Upper lobe of left lung (tissue), 6 donors: ENCODE data around the gene BBIP1. TPM values are rescaled to one million over a fixed set of nuclear protein-coding genes. Genes with fewer than 3 reads are reported as not detected.

Source experiments
- ATAC-seq, 2 donors: fragments of 200-7000 bp; cut with Tn5 transposase; one replicate each; pipeline ENCODE4 v1.9.1; 2022; ENCODE audit warnings: mild to moderate bottlenecking in 2 of 2, moderate library complexity in 2 of 2; ENCODE audit not compliant: low FRiP score in 2 of 2
- DNase-seq, 2 donors: peaks; one replicate each; pipeline ENCODE4 v3.0.0-alpha.2; 2019 to 2020
- H3K27ac ChIP-seq, 4 donors: fragments of 200-600 bp; sonication (generic); one replicate each; pipeline ENCODE4 v1.5.1; 2016 to 2019
- H3K27me3 ChIP-seq, 4 donors: fragments of 200-600 bp; sonication (generic); one replicate each; pipeline ENCODE4 v1.5.1; 2017 to 2019
- H3K36me3 ChIP-seq, 4 donors: fragments of 200-600 bp; sonication (generic); one replicate each; pipeline ENCODE4 v1.5.1; 2016 to 2019
- H3K4me1 ChIP-seq, 4 donors: fragments of 200-600 bp; sonication (generic); one replicate each; pipeline ENCODE4 v1.5.1; 2018 to 2019
- H3K4me3 ChIP-seq, 4 donors: fragments of 200-600 bp; sonication (generic); one replicate each; pipeline ENCODE4 v1.5.1; 2017 to 2019; ENCODE audit warnings: mild to moderate bottlenecking in 2 of 4, moderate library complexity in 1 of 4
- H3K9me3 ChIP-seq, 4 donors: fragments of 200-600 bp; sonication (generic); one replicate each; pipeline ENCODE4 v1.5.1; 2018 to 2019
- CTCF ChIP-seq, 6 experiments: fragments of 450-650 bp in 4 of 6; fragments of 200-600 bp in 2 of 6; sonication (generic) in 2 of 6; IDR thresholded peaks; one replicate each; pipeline ENCODE4 v1.5.1; 2016 to 2019; ENCODE audit warnings: antibody characterized with exemption in 6 of 6
- EP300 ChIP-seq, 4 donors: sonication (generic); formaldehyde crosslinking; IDR thresholded peaks; one replicate each; pipeline ENCODE4 v1.5.1; 2017; ENCODE audit warnings: antibody characterized with exemption in 4 of 4, control low read depth in 2 of 4
- POLR2A ChIP-seq, 4 donors: fragments of 450-650 bp; IDR thresholded peaks; one replicate each; pipeline ENCODE4 v1.5.1; 2016 to 2017; ENCODE audit warnings: antibody characterized with exemption in 4 of 4, mild to moderate bottlenecking in 2 of 4
- POLR2AphosphoS5 ChIP-seq, 2 donors: sonication (generic); formaldehyde crosslinking; IDR thresholded peaks; one replicate each; pipeline ENCODE4 v1.5.1; 2017; ENCODE audit warnings: antibody characterized with exemption in 2 of 2
- WGBS, 2 donors: methylation state at CpG; one replicate each; pipeline ENCODE4 v1.1.5; 2017 to 2018; 5-methylcytosine and 5-hydroxymethylcytosine counted together
- total RNA-seq, 6 donors: library from RNA; depleted of rRNA in 4 of 6; stranded (reverse); fragments of >200 nt in 4 of 6; gene quantifications; one replicate each; pipeline versions ENCODE4 v1.1.0 to v1.2.1, GENCODE V29; 2016 to 2021
- donor health status: DM: no; HTN: no; CAD: no; lungs with moderate emphysema.
- donor health status: DM: no; HTN: yes; CAD: no; lungs with severe emphysema.

The BBIP1 gene
- total RNA-seq, 6 donors from 2014 or later: 3.4 to 27.4 (median 19.4) TPM

GRCh38 chr10:110861930-110862649 lies 56.9 kb downstream of the BBIP1 start:
- ATAC-seq: peak; percentile 10 to 21
- no peak overlapping the region for H3K4me3 ChIP-seq
- peak in 1 of 2 donors; percentile 76 for DNase-seq
- TF ChIP-seq POLR2A (IDR thresholded peaks at IDR 0.05) (peak in 1 of 4 donors; percentile 42), EP300 (IDR thresholded peaks at IDR 0.05) (peak in 1 of 4 donors; percentile 86), POLR2AphosphoS5 (IDR thresholded peaks at IDR 0.05) (peak; percentile 48 to 66), CTCF (IDR thresholded peaks at IDR 0.05) (no peak)
- no peaks in the 10 kb centered on the region for H3K9me3 ChIP-seq
- no peaks in the 10 kb centered on the region for H3K36me3 ChIP-seq
- H3K27ac ChIP-seq: peak overlapping the region; percentile 1 to 91 (median 66)
- WGBS, 2 donors: 32 to 77% methylated on average over 6 of the region's 6 CpGs
- peaks cover 69 to 87% (median 73%) of the 10 kb centered on the region in 4 donors for H3K4me1 ChIP-seq
- no peaks in the 10 kb centered on the region for H3K27me3 ChIP-seq

GRCh38 chr10:110861476-110861875 lies 57.5 kb downstream of the BBIP1 start:
- TF ChIP-seq CTCF (IDR thresholded peaks at IDR 0.05) (no peak), POLR2A (IDR thresholded peaks at IDR 0.05) (no peak), POLR2AphosphoS5 (IDR thresholded peaks at IDR 0.05) (no peak), EP300 (IDR thresholded peaks at IDR 0.05) (no peak)
- ATAC-seq (no peak), DNase-seq (no peak)
- Histone ChIP-seq H3K4me3 (no peak overlapping the region), H3K27ac (peak overlapping the region; percentile 32 to 91 (median 74)), H3K27me3 (no peaks in the 10 kb centered on the region), H3K36me3 (no peaks in the 10 kb centered on the region), H3K4me1 (peaks cover 64 to 81% (median 71%) of the 10 kb centered on the region in 4 donors), H3K9me3 (no peaks in the 10 kb centered on the region)
- 91 to 95% methylated on average over 2 of the region's 2 CpGs for WGBS, 2 donors

GRCh38 chr10:110860576-110861241 lies 58.3 kb downstream of the BBIP1 start:
- DNase-seq (peak in 1 of 2 donors; percentile 32), ATAC-seq (no peak)
- peak overlapping the region; percentile 32 to 91 (median 74) for H3K27ac ChIP-seq
- whole genome bisulfite sequencing, 2 donors: 33 to 62% methylated on average over 3 to 7 of the region's 7 CpGs
- H3K27me3 ChIP-seq: no peaks in the 10 kb centered on the region
- H3K4me1 ChIP-seq: peaks cover 59 to 73% (median 71%) of the 10 kb centered on the region in 4 donors
- no peak overlapping the region for H3K4me3 ChIP-seq
- H3K9me3 ChIP-seq: no peaks in the 10 kb centered on the region
- no peaks in the 10 kb centered on the region for H3K36me3 ChIP-seq
- peak in 1 of 4 donors; percentile 29 for TF ChIP-seq POLR2A (IDR thresholded peaks at IDR 0.05)
- TF ChIP-seq POLR2AphosphoS5 (IDR thresholded peaks at IDR 0.05): no peak

- peak in 1 of 2 donors; percentile 49 for DNase-seq
- peak; percentile 44 to 72 for ATAC-seq
- peak overlapping the region; percentile 32 to 91 (median 78) for H3K27ac ChIP-seq
- WGBS, 2 donors: 30 to 33% methylated on average over 1 of the region's 1 CpG
- no peak for TF ChIP-seq EP300 (IDR thresholded peaks at IDR 0.05)
- TF ChIP-seq POLR2A (IDR thresholded peaks at IDR 0.05): no peak
- TF ChIP-seq CTCF (IDR thresholded peaks at IDR 0.05): no peak
- TF ChIP-seq POLR2AphosphoS5 (IDR thresholded peaks at IDR 0.05): no peak
- no peaks in the 10 kb centered on the region for H3K27me3 ChIP-seq
- H3K4me3 ChIP-seq: no peak overlapping the region
- peaks cover 52 to 66% (median 64%) of the 10 kb centered on the region in 4 donors for H3K4me1 ChIP-seq
- H3K9me3 ChIP-seq: no peaks in the 10 kb centered on the region
- H3K36me3 ChIP-seq: no peaks in the 10 kb centered on the region
Observed at GRCh38 chr10:110859973-110860376, 59.0 kb downstream of the BBIP1 start.

- no peak for TF ChIP-seq POLR2A (IDR thresholded peaks at IDR 0.05)
- TF ChIP-seq EP300 (IDR thresholded peaks at IDR 0.05): no peak
- TF ChIP-seq CTCF (IDR thresholded peaks at IDR 0.05): no peak
- Histone ChIP-seq H3K9me3 (no peaks in the 10 kb centered on the region), H3K36me3 (no peaks in the 10 kb centered on the region), H3K4me3 (no peak overlapping the region), H3K27me3 (no peaks in the 10 kb centered on the region), H3K4me1 (peaks cover 47 to 62% (median 59%) of the 10 kb centered on the region in 4 donors), H3K27ac (peak overlapping the region; percentile 32 to 91 (median 78))
- WGBS, 2 donors: 62 to 82% methylated on average over 5 to 6 of the region's 6 CpGs
- ATAC-seq (peak; percentile 8 to 41), DNase-seq (peak in 1 of 2 donors; percentile 25)
Observed at GRCh38 chr10:110859206-110859972, 59.6 kb downstream of the BBIP1 start.
